Osteoblast (primary cell): ENCODE measurements around the gene FAM98A. TPM values are rescaled to one million over a fixed set of nuclear protein-coding genes. Genes with fewer than 3 reads are reported as not detected.
A peak's percentile ranks its signal among the peaks of the same experiment; 100 is the strongest.

ENCODE experiments used
- DNase-seq: peaks from one replicate; pipeline ENCODE4 v3.0.0; 2011; ENCODE audit warnings: low spot score, mixed read lengths; ENCODE audit not compliant: insufficient read length; ENCODE audit errors: missing footprints
- H2AFZ ChIP-seq: 2 replicates; pipeline ENCODE4 v1.6.0; 2011; ENCODE audit warnings: mild to moderate bottlenecking, low read length
- H3K27ac ChIP-seq: 2 replicates; pipeline ENCODE4 v1.5.1; 2011; ENCODE audit warnings: mild to moderate bottlenecking, low read depth, low read length, moderate library complexity
- H3K27me3 ChIP-seq: 2 replicates; pipeline ENCODE4 v1.6.0; 2012; ENCODE audit warnings: mild to moderate bottlenecking, control low read depth, inconsistent platforms, low read length, moderate library complexity; ENCODE audit not compliant: insufficient read depth
- H3K36me3 ChIP-seq: 2 replicates; pipeline ENCODE4 v1.5.1; 2011; ENCODE audit warnings: mild to moderate bottlenecking, low read length, control low read depth, moderate library complexity; ENCODE audit not compliant: insufficient read depth
- H3K4me1 ChIP-seq: 2 replicates; pipeline ENCODE4 v1.5.1; 2011; ENCODE audit warnings: mild to moderate bottlenecking, low read length, control low read depth, moderate library complexity; ENCODE audit not compliant: insufficient read depth
- H3K4me2 ChIP-seq: 2 replicates; pipeline ENCODE4 v1.6.0; 2011; ENCODE audit warnings: mild to moderate bottlenecking, low read length; ENCODE audit not compliant: insufficient read depth
- H3K4me3 ChIP-seq: fragments of 200-600 bp; sonication (generic); 3 replicates; pipeline ENCODE4 v1.5.1; 2012; ENCODE audit warnings: mild to moderate bottlenecking, low read length, inconsistent platforms; ENCODE audit not compliant: insufficient read depth
- H3K79me2 ChIP-seq: 2 replicates; pipeline ENCODE4 v1.6.0; 2012; ENCODE audit warnings: mild to moderate bottlenecking, low read length, control low read depth, inconsistent platforms; ENCODE audit not compliant: insufficient read depth
- H3K9me3 ChIP-seq: 2 replicates; pipeline ENCODE4 v1.5.1; 2011; ENCODE audit warnings: low read depth, low read length, control low read depth
- H4K20me1 ChIP-seq: 2 replicates; pipeline ENCODE4 v1.6.0; 2012; ENCODE audit warnings: mild to moderate bottlenecking, low read length, control low read depth; ENCODE audit not compliant: insufficient read depth
- total RNA-seq: library from RNA; depleted of rRNA; stranded (reverse); fragments of >200 nt; gene quantifications from 2 replicates; pipeline ENCODE4 v1.2.3, GENCODE V29; 2012
- TF ChIP-seq, protein P1 (sequence below): IDR thresholded peaks from 2 replicates; pipeline ENCODE4 v1.5.1; 2011; ENCODE audit warnings: mild to moderate bottlenecking, low read depth, low read length, moderate library complexity; ENCODE audit errors: extremely low read depth

The FAM98A gene
- total RNA-seq, 1 donor = 22.8 TPM

GRCh38 chr2:33589444-33589843 is 9.7 kb downstream of the FAM98A start:
- no peak for DNase-seq
- no peak overlapping the region for H3K4me3 ChIP-seq
- H3K4me1 ChIP-seq = peaks cover 7% of the 10 kb centered on the region
- peaks cover 52% of the 10 kb centered on the region for H3K79me2 ChIP-seq
- peaks cover 13% of the 10 kb centered on the region for H4K20me1 ChIP-seq
- peak overlapping the region; percentile 17 for H3K27ac ChIP-seq
- TF ChIP-seq, protein P1, sequence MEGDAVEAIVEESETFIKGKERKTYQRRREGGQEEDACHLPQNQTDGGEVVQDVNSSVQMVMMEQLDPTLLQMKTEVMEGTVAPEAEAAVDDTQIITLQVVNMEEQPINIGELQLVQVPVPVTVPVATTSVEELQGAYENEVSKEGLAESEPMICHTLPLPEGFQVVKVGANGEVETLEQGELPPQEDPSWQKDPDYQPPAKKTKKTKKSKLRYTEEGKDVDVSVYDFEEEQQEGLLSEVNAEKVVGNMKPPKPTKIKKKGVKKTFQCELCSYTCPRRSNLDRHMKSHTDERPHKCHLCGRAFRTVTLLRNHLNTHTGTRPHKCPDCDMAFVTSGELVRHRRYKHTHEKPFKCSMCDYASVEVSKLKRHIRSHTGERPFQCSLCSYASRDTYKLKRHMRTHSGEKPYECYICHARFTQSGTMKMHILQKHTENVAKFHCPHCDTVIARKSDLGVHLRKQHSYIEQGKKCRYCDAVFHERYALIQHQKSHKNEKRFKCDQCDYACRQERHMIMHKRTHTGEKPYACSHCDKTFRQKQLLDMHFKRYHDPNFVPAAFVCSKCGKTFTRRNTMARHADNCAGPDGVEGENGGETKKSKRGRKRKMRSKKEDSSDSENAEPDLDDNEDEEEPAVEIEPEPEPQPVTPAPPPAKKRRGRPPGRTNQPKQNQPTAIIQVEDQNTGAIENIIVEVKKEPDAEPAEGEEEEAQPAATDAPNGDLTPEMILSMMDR = no peak
- H3K4me2 ChIP-seq = no peak overlapping the region
- peaks cover 77% of the 10 kb centered on the region for H3K36me3 ChIP-seq
- no peaks in the 10 kb centered on the region for H3K9me3 ChIP-seq
- H3K27me3 ChIP-seq = no peaks in the 10 kb centered on the region
- H2AFZ ChIP-seq = no peak overlapping the region

GRCh38 chr2:33588232-33588631 is 10.9 kb downstream of the FAM98A start:
- no peak for DNase-seq
- Histone ChIP-seq H3K27ac (no peak overlapping the region), H3K4me1 (peaks cover 7% of the 10 kb centered on the region), H3K27me3 (no peaks in the 10 kb centered on the region), H3K4me3 (no peak overlapping the region), H3K4me2 (no peak overlapping the region), H3K79me2 (peaks cover 41% of the 10 kb centered on the region), H4K20me1 (peaks cover 9% of the 10 kb centered on the region), H3K9me3 (no peaks in the 10 kb centered on the region), H3K36me3 (peaks cover 78% of the 10 kb centered on the region), H2AFZ (no peak overlapping the region)
- TF ChIP-seq, protein P1 = no peak

GRCh38 chr2:33586766-33587165 is 12.3 kb downstream of the FAM98A start:
- Histone ChIP-seq H3K4me3 (no peak overlapping the region), H3K4me2 (no peak overlapping the region), H3K36me3 (peaks cover 67% of the 10 kb centered on the region), H3K79me2 (peaks cover 32% of the 10 kb centered on the region), H3K4me1 (peaks cover 7% of the 10 kb centered on the region), H3K27me3 (no peaks in the 10 kb centered on the region), H3K27ac (no peak overlapping the region), H4K20me1 (peaks cover 9% of the 10 kb centered on the region), H3K9me3 (no peaks in the 10 kb centered on the region), H2AFZ (no peak overlapping the region)
- TF ChIP-seq, protein P1 = no peak
- DNase-seq = no peak

DNA sequence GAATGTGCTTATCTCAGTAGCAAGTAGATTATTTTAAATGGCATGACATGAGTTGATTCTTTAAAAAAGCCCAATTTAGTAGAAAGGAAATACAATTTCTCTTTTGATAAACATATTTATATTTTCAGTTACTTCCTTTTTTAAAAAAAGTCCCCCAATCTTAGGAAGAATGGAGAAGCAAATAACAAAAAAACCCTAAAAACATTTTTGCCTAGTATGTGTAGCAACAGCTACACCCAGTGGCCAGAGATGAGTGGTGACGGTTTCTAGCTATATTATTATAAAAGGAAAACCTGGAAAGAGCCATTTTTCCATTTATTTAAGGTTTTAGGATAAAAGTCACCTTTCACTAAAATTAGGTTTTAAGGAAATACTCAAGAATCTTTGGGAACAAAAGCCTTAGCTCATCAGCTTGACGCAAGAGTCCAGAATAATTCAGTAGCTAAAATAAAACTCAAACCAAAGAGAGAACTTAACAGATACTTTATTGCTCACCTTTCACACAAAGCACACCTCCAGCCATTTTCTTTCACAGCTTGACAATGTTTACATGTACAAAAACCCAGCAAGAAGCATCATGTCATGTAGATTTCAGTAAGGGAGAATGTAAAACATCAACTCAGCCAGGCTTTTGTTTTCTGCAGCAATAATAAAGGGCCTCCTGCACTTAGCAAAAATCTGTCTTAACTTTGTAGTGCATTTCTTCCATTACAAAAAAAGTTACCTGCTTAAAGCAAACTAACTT is 15.7 kb downstream of the FAM98A start:
- Histone ChIP-seq H3K36me3 (peaks cover 50% of the 10 kb centered on the region), H2AFZ (no peak overlapping the region), H4K20me1 (no peaks in the 10 kb centered on the region), H3K9me3 (no peaks in the 10 kb centered on the region), H3K79me2 (peaks cover 6% of the 10 kb centered on the region), H3K4me1 (no peaks in the 10 kb centered on the region), H3K4me2 (no peak overlapping the region), H3K27me3 (no peaks in the 10 kb centered on the region), H3K4me3 (no peak overlapping the region), H3K27ac (no peak overlapping the region)
- no peak for DNase-seq
- TF ChIP-seq, protein P1 = peak; percentile 85
